PFSK-1 (cell line): ENCODE data around the gene OSR1.

ENCODE experiments used
- FOXP2 ChIP-seq: optimal IDR thresholded peaks from 2 replicates; pipeline ENCODE3; 2011; ENCODE audit warnings: borderline replicate concordance, control low read depth, inconsistent platforms; ENCODE audit not compliant: insufficient read depth; ENCODE audit errors: extremely low read length, extremely low read depth
- POLR2AphosphoS5 ChIP-seq: IDR thresholded peaks from 2 replicates; pipeline ENCODE4 v1.6.1; 2012; ENCODE audit warnings: low read depth, mild to moderate bottlenecking, control low read depth, low read length, moderate library complexity
- REST ChIP-seq, 2 experiments: IDR thresholded peaks; 2 replicates each; pipeline versions ENCODE4 v1.6.1 to v1.8.0; 2011 to 2012; ENCODE audit warnings: low read depth in 2 of 2, low read length in 2 of 2, control low read depth in 1 of 2, inconsistent platforms in 1 of 2, mild to moderate bottlenecking in 1 of 2, moderate library complexity in 1 of 2; ENCODE audit not compliant: insufficient read depth in 1 of 2
- SIN3A ChIP-seq: IDR thresholded peaks from 2 replicates; pipeline ENCODE4 v1.6.1; 2012; ENCODE audit warnings: mild to moderate bottlenecking, low read length, moderate library complexity, borderline replicate concordance; ENCODE audit not compliant: insufficient read depth
- TAF1 ChIP-seq: IDR thresholded peaks from 2 replicates; pipeline ENCODE4 v1.6.1; 2012; ENCODE audit warnings: low read length, control low read depth, borderline replicate concordance; ENCODE audit not compliant: insufficient read depth

Gene OSR1

GRCh38 chr2:19359456-19359855 lies 1.0 kb upstream of the OSR1 start:
- no peak for TF ChIP-seq TAF1
- TF ChIP-seq FOXP2 = no peak
- TF ChIP-seq SIN3A = no peak
- no peak for TF ChIP-seq POLR2AphosphoS5
- no peak for TF ChIP-seq REST (IDR thresholded peaks at IDR 0.05; ENCODE audit: insufficient read depth in 1 of 2, low read depth in 2 of 2, low read length in 2 of 2)

GRCh38 chr2:19359021-19359357 lies 566 bp upstream of the OSR1 start:
- TF ChIP-seq SIN3A = no peak
- no peak for TF ChIP-seq POLR2AphosphoS5
- no peak for TF ChIP-seq FOXP2
- no peak for TF ChIP-seq TAF1
- TF ChIP-seq REST (IDR thresholded peaks at IDR 0.05; ENCODE audit: insufficient read depth in 1 of 2, low read depth in 2 of 2, low read length in 2 of 2) = no peak

GRCh38 chr2:19357402-19358241 lies 801 bp downstream of the OSR1 start:
- TF ChIP-seq REST (IDR thresholded peaks at IDR 0.05; ENCODE audit: insufficient read depth in 1 of 2, low read depth in 2 of 2, low read length in 2 of 2) (no peak), SIN3A (no peak), POLR2AphosphoS5 (no peak), FOXP2 (no peak), TAF1 (no peak)

- TF ChIP-seq SIN3A (no peak), REST (IDR thresholded peaks at IDR 0.05; ENCODE audit: insufficient read depth in 1 of 2, low read depth in 2 of 2, low read length in 2 of 2) (no peak), FOXP2 (no peak), POLR2AphosphoS5 (no peak), TAF1 (no peak)
Measured at GRCh38 chr2:19356545-19357401, 1.6 kb downstream of the OSR1 start.
